GM19438 (cell line): Measurements from ENCODE around the gene ERG28.
"Not testable (repeated sequence)": the region's sequence is repeated elsewhere in the genome, so short reads cannot be mapped to it uniquely, and the experiment has no call there.

ENCODE experiments used
- ATAC-seq: cut with Tn5 transposase; IDR thresholded peaks from one replicate; pipeline ENCODE4 v1.9.1; 2021; ENCODE audit warnings: low read depth; ENCODE audit not compliant: unreplicated experiment

The ERG28 gene

GRCh38 chr14:75626863-75627262 is 33.8 kb downstream of the ERG28 start:
- no peak for ATAC-seq

- no peak for ATAC-seq
Observed at GRCh38 chr14:75626396-75626795, 34.3 kb downstream of the ERG28 start.

GRCh38 chr14:75625034-75625433 is 35.6 kb downstream of the ERG28 start:
- no peak for ATAC-seq

- no peak for ATAC-seq
Observed at GRCh38 chr14:75619548-75619947, 41.1 kb downstream of the ERG28 start.

- ATAC-seq: no peak
Observed at GRCh38 chr14:75615200-75615599, 45.5 kb downstream of the ERG28 start.

- ATAC-seq: no peak
Observed at GRCh38 chr14:75614179-75614578, 46.5 kb downstream of the ERG28 start.

- no peak for ATAC-seq
Observed at GRCh38 chr14:75612157-75612556, 48.5 kb downstream of the ERG28 start.

- ATAC-seq: no peak
Observed at GRCh38 chr14:75610834-75611233, 49.8 kb downstream of the ERG28 start.

- no peak for ATAC-seq
Observed at GRCh38 chr14:75609606-75610475, 50.8 kb downstream of the ERG28 start.

- ATAC-seq: no peak
Observed at GRCh38 chr14:75609116-75609515, 51.6 kb downstream of the ERG28 start.

GRCh38 chr14:75607842-75608640 is 52.6 kb downstream of the ERG28 start:
- no peak for ATAC-seq

- no peak for ATAC-seq
Observed at GRCh38 chr14:75607044-75607443, 53.6 kb downstream of the ERG28 start.

- ATAC-seq: no peak
Observed at GRCh38 chr14:75605916-75606315, 54.8 kb downstream of the ERG28 start.

GRCh38 chr14:75604979-75605851 is 55.5 kb downstream of the ERG28 start:
- ATAC-seq: no peak

- ATAC-seq: no peak
Observed at GRCh38 chr14:75602503-75602902, 58.2 kb downstream of the ERG28 start.

- not testable (repeated sequence) for ATAC-seq
Observed at GRCh38 chr14:75601061-75601460, 59.6 kb downstream of the ERG28 start.

GRCh38 chr14:75600100-75600499 is 60.6 kb downstream of the ERG28 start:
- ATAC-seq: not testable (repeated sequence)
